Measurements from ENCODE around the gene CACNA1A. TPM values are rescaled to one million over a fixed set of nuclear protein-coding genes. Genes with fewer than 3 reads are reported as not detected.

CACNA1A gene
- total RNA-seq, 1 donor from 2014 or later, result 0.25 TPM

DNA sequence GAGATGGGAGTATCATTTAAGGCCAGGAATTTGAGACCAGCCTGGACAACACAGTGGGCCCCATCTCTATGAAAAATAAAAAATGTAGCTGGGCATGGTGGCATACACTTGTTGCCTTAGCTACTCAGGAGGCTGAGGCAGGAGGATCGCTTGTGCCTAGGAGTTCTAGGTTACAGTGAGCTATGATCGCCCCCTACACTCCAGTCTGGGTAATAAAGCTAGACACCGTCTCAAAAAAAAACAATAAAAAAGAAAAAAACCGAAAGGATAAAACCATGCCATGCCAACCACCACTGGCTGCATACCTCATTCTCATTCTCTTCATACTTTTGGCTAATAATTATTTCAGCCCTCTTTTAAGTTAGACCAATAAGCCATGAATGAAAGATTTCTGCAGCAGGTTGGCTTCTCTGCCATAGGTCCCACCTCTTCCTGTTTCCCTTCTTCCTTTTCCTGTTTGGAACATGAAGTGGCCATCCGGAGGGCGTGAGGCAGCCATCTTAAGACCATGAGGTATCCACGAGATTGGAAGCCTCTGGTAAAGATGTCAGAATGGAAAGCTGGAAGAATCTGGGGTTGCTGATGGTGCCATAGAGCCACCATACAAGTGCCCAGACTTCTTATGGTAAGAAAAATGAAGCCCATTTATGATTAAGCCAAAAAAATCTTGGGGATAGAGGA, 171.3 kb downstream of the CACNA1A start:
- Mint-ChIP-seq H3K9me3 (no peaks in the 10 kb centered on the region), H3K4me3 (ENCODE audit: low read depth) (no peak overlapping the region), H3K27me3 (ENCODE audit: low read depth) (no peaks in the 10 kb centered on the region), H3K4me1 (ENCODE audit: low read depth) (no peaks in the 10 kb centered on the region), H3K27ac (no peak overlapping the region), H3K36me3 (ENCODE audit: low read depth) (no peaks in the 10 kb centered on the region)
- DNase-seq (ENCODE audit: low spot score), result no peak
- intact Hi-C loops (cut with micrococcal nuclease), result no loop called here

DNA sequence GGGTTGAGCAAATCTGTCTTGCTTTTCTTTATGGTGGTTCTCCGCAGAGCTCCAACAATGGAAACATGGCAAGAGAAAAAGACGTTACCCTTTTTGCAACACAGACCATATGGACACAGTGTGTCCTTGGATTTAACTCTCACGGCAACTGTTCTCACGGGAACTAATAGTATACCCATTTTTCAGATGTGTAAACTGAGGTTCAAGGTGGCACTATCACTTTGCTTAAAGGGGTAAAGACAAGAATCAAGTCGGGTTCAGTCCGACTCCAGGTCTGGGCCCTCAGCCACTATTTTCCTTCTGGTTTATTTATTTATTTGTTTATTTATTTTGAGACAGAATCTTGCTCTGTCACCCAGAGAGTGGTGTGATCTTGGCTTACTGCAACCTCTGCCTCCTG, 176.0 kb downstream of the CACNA1A start:
- Mint-ChIP-seq H3K4me3 (ENCODE audit: low read depth) (no peak overlapping the region), H3K27me3 (ENCODE audit: low read depth) (no peaks in the 10 kb centered on the region), H3K36me3 (ENCODE audit: low read depth) (no peaks in the 10 kb centered on the region), H3K27ac (no peak overlapping the region), H3K9me3 (no peaks in the 10 kb centered on the region), H3K4me1 (ENCODE audit: low read depth) (no peaks in the 10 kb centered on the region)
- no peak for DNase-seq (ENCODE audit: low spot score)
- intact Hi-C loops (cut with micrococcal nuclease), result no loop called here

DNA sequence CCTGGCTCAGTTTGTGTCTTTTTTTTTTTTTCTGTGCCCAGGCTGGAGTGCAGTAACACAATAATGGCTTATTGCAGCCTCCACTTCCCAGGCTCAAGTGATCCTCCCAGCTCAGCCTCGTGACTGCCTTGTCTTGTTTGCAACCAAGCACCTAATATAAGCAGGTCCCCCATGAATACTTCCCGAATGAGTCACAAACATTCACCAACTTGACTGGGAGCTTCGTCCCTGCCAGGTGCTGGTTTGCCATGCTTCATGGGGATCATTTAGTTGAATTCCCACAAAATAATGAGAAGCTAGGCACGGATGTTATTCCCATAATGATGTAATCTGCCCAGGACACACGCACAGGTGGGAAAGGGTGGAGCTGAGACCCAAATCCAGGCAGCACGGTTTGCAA, 176.5 kb downstream of the CACNA1A start:
- no peaks in the 10 kb centered on the region for H3K27me3 Mint-ChIP-seq (ENCODE audit: low read depth)
- no peaks in the 10 kb centered on the region for H3K9me3 Mint-ChIP-seq
- intact Hi-C loops (cut with micrococcal nuclease), result no loop called here

DNA sequence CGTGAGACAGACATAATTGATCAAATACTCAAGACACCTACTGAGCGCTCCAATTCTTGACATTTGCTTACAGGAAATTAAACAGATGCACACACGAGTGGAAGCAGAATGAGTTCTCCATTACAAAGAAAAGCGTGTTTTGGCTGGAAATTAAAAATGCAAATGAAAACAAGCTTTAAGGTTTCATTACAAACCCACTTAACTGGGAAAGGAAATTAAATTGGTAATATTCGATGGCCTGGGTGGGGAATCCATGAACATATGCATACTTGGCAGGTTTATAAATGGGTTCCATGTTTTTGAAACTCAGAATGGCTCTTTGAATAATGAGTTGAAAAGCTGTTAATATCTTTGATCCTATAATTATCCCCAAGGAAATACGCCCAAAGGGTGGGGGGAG, 178.0 kb downstream of the CACNA1A start:
- Mint-ChIP-seq H3K4me1 (ENCODE audit: low read depth) (no peaks in the 10 kb centered on the region), H3K36me3 (ENCODE audit: low read depth) (no peaks in the 10 kb centered on the region), H3K27ac (no peak overlapping the region), H3K9me3 (no peaks in the 10 kb centered on the region), H3K4me3 (ENCODE audit: low read depth) (no peak overlapping the region), H3K27me3 (ENCODE audit: low read depth) (no peaks in the 10 kb centered on the region)
- intact Hi-C loops (cut with micrococcal nuclease), result no loop called here
- DNase-seq (ENCODE audit: low spot score), result no peak

More for the DNA sequence above, 176.5 kb downstream of the CACNA1A start:
- H3K27ac Mint-ChIP-seq, result no peak overlapping the region
- no peaks in the 10 kb centered on the region for H3K36me3 Mint-ChIP-seq (ENCODE audit: low read depth)
- H3K4me3 Mint-ChIP-seq (ENCODE audit: low read depth), result no peak overlapping the region
- DNase-seq (ENCODE audit: low spot score), result no peak
- no peaks in the 10 kb centered on the region for H3K4me1 Mint-ChIP-seq (ENCODE audit: low read depth)

DNA sequence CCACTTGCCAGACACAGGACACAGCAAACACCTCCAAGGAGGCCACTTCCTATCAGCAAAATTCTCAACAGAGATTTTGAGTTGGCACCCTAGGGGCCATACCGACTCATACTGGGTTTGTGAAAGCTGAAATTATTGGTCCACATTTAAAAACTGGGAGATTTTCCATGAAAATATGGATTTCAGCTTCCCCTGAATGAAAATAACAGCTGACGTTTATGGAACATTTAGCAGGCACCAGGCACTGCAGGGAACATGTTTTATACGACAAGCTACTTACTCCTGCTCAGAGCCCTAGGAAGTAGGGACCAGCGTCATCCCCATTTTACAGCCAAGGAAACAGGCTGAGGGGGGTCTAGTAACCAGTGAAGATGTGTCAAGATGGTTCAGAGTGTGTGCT, 186.8 kb downstream of the CACNA1A start:
- H3K4me3 Mint-ChIP-seq (ENCODE audit: low read depth), result no peak overlapping the region
- no peaks in the 10 kb centered on the region for H3K4me1 Mint-ChIP-seq (ENCODE audit: low read depth)
- H3K27me3 Mint-ChIP-seq (ENCODE audit: low read depth), result no peaks in the 10 kb centered on the region
- no peak overlapping the region for H3K27ac Mint-ChIP-seq
- DNase-seq (ENCODE audit: low spot score), result no peak
- peaks cover 5% of the 10 kb centered on the region for H3K9me3 Mint-ChIP-seq
- H3K36me3 Mint-ChIP-seq (ENCODE audit: low read depth), result no peaks in the 10 kb centered on the region
- intact Hi-C loops (cut with micrococcal nuclease), result no loop called here

DNA sequence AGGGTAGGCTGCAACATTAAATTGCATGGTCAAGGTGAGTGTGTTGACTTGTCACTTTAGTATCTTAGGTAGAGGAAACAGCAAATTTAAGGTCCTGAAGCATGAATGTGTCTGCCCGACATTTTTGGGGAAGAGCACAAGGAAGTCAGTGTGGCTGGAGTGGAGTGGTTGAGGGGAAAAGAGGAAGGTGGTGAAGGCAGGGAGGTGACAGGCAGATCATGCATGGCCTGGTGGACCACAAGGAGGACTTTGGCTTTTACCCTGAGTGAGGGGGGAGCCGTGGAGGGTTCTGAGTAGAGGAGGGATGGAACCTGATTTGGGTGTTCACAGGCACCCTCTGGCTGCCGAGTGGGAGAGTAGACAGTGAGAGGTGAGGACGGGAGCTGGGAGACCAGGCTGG, 188.1 kb downstream of the CACNA1A start:
- Mint-ChIP-seq H3K27me3 (ENCODE audit: low read depth) (no peaks in the 10 kb centered on the region), H3K27ac (no peak overlapping the region), H3K4me1 (ENCODE audit: low read depth) (no peaks in the 10 kb centered on the region), H3K36me3 (ENCODE audit: low read depth) (no peaks in the 10 kb centered on the region), H3K9me3 (peaks cover 5% of the 10 kb centered on the region), H3K4me3 (ENCODE audit: low read depth) (no peak overlapping the region)
- DNase-seq (ENCODE audit: low spot score), result no peak
- intact Hi-C loops (cut with micrococcal nuclease), result no loop called here

DNA sequence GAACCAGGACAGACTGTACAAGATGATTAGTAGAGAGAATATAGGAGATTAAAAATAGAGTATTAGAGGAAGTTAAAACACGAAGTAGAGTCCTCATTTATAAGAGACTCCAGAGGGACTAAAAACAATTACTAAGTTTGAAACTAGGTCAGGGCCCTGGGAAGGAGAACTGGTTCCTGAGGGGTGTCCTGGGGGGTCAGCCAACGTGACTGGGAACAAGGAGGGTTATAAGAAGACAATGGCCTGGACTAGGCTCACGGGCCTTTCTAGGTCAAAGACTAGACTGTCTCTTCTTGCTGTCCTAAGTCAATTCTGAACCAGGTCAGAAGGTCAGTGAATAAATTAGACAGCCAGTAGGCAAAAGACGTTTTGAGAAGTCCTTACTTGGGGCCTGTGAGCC, 190.8 kb downstream of the CACNA1A start:
- H3K9me3 Mint-ChIP-seq, result no peaks in the 10 kb centered on the region
- DNase-seq (ENCODE audit: low spot score), result no peak
- H3K36me3 Mint-ChIP-seq (ENCODE audit: low read depth), result no peaks in the 10 kb centered on the region
- no peak overlapping the region for H3K4me3 Mint-ChIP-seq (ENCODE audit: low read depth)
- intact Hi-C loops (cut with micrococcal nuclease), result no loop called here
- H3K4me1 Mint-ChIP-seq (ENCODE audit: low read depth), result no peaks in the 10 kb centered on the region
- H3K27me3 Mint-ChIP-seq (ENCODE audit: low read depth), result no peaks in the 10 kb centered on the region
- H3K27ac Mint-ChIP-seq, result no peak overlapping the region

DNA sequence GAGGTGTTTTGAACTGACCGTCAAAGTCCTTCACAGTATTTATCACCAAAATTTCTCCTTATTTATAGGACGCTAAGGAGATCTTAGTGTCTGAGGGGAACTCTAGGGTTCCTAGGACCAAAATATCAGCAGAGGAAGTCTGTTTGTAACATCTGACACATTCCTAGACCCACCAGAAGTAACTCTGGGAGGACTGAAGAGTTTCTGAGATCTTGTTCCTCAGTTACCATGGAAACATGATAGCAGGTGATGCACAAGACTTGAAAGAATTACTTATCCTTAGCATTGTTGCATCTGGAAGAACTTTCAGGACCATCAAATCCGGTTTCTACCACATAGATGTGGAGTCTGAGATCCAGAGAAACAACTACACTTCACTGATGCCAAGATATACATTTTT, 191.5 kb downstream of the CACNA1A start:
- no peaks in the 10 kb centered on the region for H3K4me1 Mint-ChIP-seq (ENCODE audit: low read depth)
- no peaks in the 10 kb centered on the region for H3K36me3 Mint-ChIP-seq (ENCODE audit: low read depth)
- no peak for DNase-seq (ENCODE audit: low spot score)
- H3K27ac Mint-ChIP-seq, result no peak overlapping the region
- intact Hi-C loops (cut with micrococcal nuclease), result no loop called here
- H3K27me3 Mint-ChIP-seq (ENCODE audit: low read depth), result no peaks in the 10 kb centered on the region
- no peaks in the 10 kb centered on the region for H3K9me3 Mint-ChIP-seq
- H3K4me3 Mint-ChIP-seq (ENCODE audit: low read depth), result no peak overlapping the region

DNA sequence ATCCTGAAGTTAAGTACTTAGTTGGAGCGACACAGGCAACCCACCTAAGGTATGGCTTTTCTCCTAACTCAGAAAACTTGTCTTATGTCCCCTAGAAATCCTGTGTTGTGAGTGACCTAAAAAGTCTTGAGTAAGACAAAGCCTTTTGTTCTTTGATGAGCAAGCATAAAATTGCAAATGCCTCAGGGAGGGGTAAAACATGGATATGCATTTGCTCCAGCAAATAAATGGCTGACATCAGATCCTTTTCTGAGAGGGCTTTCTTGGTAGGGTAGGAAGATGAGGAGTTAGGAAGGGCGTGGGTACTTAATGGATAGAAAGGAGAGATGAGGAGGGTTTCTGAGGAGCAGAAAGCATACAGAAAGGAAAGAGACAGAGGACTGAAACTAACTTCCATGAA, 192.4 kb downstream of the CACNA1A start:
- H3K36me3 Mint-ChIP-seq (ENCODE audit: low read depth), result no peaks in the 10 kb centered on the region
- H3K4me3 Mint-ChIP-seq (ENCODE audit: low read depth), result no peak overlapping the region
- H3K27me3 Mint-ChIP-seq (ENCODE audit: low read depth), result no peaks in the 10 kb centered on the region
- DNase-seq (ENCODE audit: low spot score), result no peak
- intact Hi-C loops (cut with micrococcal nuclease), result no loop called here
- H3K27ac Mint-ChIP-seq, result no peak overlapping the region
- H3K4me1 Mint-ChIP-seq (ENCODE audit: low read depth), result no peaks in the 10 kb centered on the region
- H3K9me3 Mint-ChIP-seq, result no peaks in the 10 kb centered on the region

DNA sequence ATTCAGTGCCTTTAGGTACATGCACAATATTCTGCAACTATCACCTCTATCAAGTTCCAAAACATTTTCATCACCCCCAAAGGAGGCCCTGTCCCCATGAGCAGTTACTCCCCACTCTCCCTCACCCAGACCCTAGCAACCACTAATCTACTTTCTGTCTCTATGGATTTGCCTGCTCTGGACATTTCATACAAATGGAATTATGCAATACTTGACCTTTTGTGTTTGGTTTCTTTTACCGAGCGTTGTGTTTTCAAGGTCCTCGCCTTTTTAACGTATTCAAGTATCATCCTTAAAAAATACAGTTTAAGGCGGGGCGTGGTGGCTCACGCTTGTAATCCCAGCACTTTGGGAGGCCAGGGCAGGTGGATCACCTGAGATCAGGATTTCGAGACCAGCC, 196.4 kb downstream of the CACNA1A start:
- Mint-ChIP-seq H3K36me3 (ENCODE audit: low read depth) (no peaks in the 10 kb centered on the region), H3K4me1 (ENCODE audit: low read depth) (no peaks in the 10 kb centered on the region), H3K4me3 (ENCODE audit: low read depth) (no peak overlapping the region), H3K27ac (no peak overlapping the region), H3K27me3 (ENCODE audit: low read depth) (no peaks in the 10 kb centered on the region), H3K9me3 (no peaks in the 10 kb centered on the region)
- intact Hi-C loops (cut with micrococcal nuclease), result no loop called here
- DNase-seq (ENCODE audit: low spot score), result no peak

DNA sequence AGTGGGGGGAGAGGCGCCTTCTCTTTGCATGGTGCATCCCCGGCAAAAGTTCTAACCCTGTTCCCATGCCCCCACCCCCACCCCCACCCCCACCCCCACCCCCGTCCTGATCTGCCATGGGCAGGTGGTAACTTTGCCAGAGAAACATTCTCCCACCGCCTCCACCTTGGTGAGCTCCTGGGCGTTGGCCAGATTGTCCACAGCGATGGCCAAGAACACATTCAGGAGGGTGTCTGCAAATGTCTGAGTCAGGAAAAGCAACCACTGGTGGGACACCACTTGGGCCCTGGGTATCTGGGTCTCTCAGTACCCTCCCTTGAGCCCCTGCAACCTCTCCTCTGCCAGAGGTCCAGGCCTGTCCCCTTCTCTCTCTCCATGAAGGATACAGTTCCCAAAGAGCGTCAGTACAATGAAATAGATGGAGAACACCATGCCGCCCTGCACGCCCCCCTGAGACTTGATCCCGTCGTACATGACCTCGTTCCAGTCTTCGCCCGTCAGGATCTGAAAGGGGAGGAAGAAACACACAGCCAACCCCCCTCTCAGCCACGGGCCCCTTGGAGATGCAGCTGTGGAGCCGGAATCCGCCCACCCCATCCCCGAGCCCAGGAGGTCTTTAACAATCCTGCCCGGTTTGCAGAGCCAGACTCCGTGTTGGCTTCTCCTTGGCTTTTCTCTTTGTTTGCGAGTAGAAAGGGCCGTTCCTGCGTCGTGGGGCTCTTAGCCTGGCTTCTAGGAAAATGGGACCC, 202.7 kb downstream of the CACNA1A start:
- Mint-ChIP-seq H3K4me3 (ENCODE audit: low read depth) (no peak overlapping the region), H3K27ac (no peak overlapping the region), H3K4me1 (ENCODE audit: low read depth) (no peaks in the 10 kb centered on the region), H3K9me3 (no peaks in the 10 kb centered on the region), H3K36me3 (ENCODE audit: low read depth) (no peaks in the 10 kb centered on the region), H3K27me3 (ENCODE audit: low read depth) (peaks cover 19% of the 10 kb centered on the region)
- DNase-seq (ENCODE audit: low spot score), result no peak
- intact Hi-C loops (cut with micrococcal nuclease), result no loop called here

DNA sequence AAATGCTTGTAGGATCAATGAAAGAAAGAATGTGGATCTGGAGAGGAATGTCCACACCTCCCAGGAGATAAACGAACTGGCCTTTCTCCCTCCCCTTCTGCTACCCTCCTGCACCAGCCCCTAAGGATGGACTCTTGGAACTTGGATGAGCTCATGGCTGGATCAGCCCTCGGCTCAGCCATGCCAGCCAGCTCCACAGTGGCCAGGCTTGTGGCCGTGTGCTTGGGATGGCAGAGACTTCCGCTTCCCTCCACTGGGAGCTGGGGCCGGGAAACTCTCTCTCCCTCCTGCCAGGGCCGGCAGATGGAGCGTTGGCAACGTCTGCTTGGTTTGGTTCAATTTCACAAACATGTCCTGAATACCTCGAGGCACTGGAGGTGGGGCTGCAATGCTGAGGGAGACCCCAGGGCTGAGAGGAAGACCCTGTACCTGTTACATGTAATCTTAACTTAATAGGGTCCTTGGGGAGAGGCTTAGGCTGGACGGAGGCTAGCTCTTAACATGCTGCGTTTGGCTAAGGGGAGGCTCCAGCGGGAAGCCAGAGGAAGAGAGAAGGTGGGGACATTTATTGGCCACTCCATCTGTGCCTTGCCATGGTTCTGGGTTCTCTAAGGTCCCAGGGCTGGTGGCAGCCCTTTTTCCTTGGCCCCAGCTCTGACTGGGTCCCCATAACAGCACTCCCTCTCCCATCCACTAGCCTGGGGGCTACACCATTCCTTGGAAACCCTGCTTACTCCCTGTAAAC, 203.6 kb downstream of the CACNA1A start:
- Mint-ChIP-seq H3K27me3 (ENCODE audit: low read depth) (peaks cover 19% of the 10 kb centered on the region), H3K36me3 (ENCODE audit: low read depth) (no peaks in the 10 kb centered on the region), H3K4me1 (ENCODE audit: low read depth) (no peaks in the 10 kb centered on the region), H3K4me3 (ENCODE audit: low read depth) (no peak overlapping the region), H3K9me3 (no peaks in the 10 kb centered on the region), H3K27ac (no peak overlapping the region)
- no peak for DNase-seq (ENCODE audit: low spot score)
- intact Hi-C loops (cut with micrococcal nuclease), result no loop called here

Measured in activated T-helper 2 cell treated with anti-CD3 and anti-CD28 coated beads, Interferon-gamma antibody, Interleukin-2, Interleukin-4, amounts not matched to agents 10 μg/mL and 5 μg/mL and 100 μg/mL, durations not matched to agents 14 hours and 24 hours and 36 hours (primary cell).